Upper lobe of right lung (tissue), 1 donor: ENCODE measurements around the gene PNLIPRP1. TPM values are rescaled to one million over a fixed set of nuclear protein-coding genes. Genes with fewer than 3 reads are reported as not detected.

Experiments used
- ATAC-seq: fragments of 200-7000 bp; cut with Tn5 transposase; one replicate; pipeline ENCODE4 v1.9.1; 2020; ENCODE audit warnings: mild to moderate bottlenecking, moderate library complexity
- DNase-seq: peaks from one replicate; pipeline ENCODE4 v3.0.0-alpha.2; 2020
- H3K27ac ChIP-seq: fragments of 200-600 bp; one replicate; pipeline ENCODE4 v1.8.0; 2022
- H3K27me3 ChIP-seq: fragments of 200-600 bp; one replicate; pipeline ENCODE4 v1.8.0; 2022; ENCODE audit warnings: mild to moderate bottlenecking
- H3K36me3 ChIP-seq: fragments of 200-600 bp; one replicate; pipeline ENCODE4 v1.8.0; 2022
- H3K4me1 ChIP-seq: fragments of 200-600 bp; one replicate; pipeline ENCODE4 v1.8.0; 2022
- H3K4me3 ChIP-seq: fragments of 200-600 bp; one replicate; pipeline ENCODE4 v1.8.0; 2022; ENCODE audit warnings: mild to moderate bottlenecking
- H3K9me3 ChIP-seq: fragments of 200-600 bp; one replicate; pipeline ENCODE4 v1.8.0; 2022
- intact Hi-C: fragments of 100-400 bp; cut with DNase I; formaldehyde crosslinking; loops from one replicate; pipeline ENCODE4 v1.11.0; 2022
- long read RNA-seq: library from polyadenylated mRNA; unstranded; transcript quantifications from one replicate; pipeline ENCODE4 v2.0.0, GENCODE V29; 2021
- total RNA-seq: library from RNA; stranded (reverse); fragmentation: NEBNext Ultra II Directional; extraction: Animal tissue kit (Norgen Biotek cat#: 25700); gene quantifications from one replicate; pipeline ENCODE4 v1.2.1, GENCODE V29; 2021
- TF ChIP-seq, protein P1 (sequence below): fragments of 200-600 bp; IDR thresholded peaks from one replicate; pipeline ENCODE4 v1.8.0; 2022; ENCODE audit warnings: antibody characterized with exemption
- donor health status: DM: no; HTN: yes; CAD: no; lungs with severe emphysema.

The PNLIPRP1 gene
- not detected for total RNA-seq
- long read RNA-seq = 0 reads

DNA sequence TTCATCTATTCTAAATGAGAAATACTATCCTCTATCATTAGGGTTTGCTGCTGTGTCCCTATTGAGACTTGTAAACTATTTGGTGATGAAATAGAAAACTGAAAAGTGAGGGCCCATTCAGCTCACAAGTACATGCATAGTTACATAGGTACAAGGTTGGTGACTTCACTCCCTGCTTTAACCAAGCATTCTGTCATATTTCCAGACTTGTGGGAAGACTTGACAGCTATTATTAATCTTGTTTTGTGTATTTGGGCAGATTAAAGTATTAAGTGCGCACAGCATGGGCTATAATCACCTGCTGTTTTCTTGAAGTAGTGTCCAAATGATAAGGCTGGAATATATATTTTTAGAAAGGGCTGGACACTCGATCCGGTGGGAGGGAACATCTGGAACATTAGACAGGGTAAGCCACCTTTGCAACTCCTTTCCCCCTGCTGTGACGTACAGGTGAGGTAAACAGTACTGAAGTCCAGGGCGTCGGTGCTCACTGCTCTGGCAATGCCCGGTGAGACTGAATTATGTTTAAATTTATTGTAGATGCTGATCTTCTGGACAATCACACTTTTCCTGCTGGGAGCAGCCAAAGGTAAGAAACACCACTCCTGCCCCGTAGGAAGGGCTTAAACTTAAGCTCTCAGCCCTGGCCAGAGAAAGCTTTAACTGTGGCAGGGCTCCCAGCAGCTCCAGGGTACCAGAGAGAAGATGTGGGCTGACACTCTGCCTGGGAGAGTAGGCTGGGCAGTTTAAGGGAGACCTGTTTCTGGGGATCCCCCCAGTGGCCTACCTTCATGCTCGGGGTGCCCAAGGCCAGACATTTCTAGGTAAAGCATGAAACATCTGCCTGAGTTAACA lies at the start of gene PNLIPRP1:
TSS of gene PNLIPRP1 (plus strand) at position 370 of the 855 bp plus-strand sequence. CDS start at position 541, 171 bp downstream.
- TF ChIP-seq, protein P1, sequence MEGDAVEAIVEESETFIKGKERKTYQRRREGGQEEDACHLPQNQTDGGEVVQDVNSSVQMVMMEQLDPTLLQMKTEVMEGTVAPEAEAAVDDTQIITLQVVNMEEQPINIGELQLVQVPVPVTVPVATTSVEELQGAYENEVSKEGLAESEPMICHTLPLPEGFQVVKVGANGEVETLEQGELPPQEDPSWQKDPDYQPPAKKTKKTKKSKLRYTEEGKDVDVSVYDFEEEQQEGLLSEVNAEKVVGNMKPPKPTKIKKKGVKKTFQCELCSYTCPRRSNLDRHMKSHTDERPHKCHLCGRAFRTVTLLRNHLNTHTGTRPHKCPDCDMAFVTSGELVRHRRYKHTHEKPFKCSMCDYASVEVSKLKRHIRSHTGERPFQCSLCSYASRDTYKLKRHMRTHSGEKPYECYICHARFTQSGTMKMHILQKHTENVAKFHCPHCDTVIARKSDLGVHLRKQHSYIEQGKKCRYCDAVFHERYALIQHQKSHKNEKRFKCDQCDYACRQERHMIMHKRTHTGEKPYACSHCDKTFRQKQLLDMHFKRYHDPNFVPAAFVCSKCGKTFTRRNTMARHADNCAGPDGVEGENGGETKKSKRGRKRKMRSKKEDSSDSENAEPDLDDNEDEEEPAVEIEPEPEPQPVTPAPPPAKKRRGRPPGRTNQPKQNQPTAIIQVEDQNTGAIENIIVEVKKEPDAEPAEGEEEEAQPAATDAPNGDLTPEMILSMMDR = no peak
- no peaks in the 10 kb centered on the region for H3K4me1 ChIP-seq
- H3K4me3 ChIP-seq = no peak within 1 kb of the TSS
- no peak within 1 kb of the TSS for H3K27ac ChIP-seq
- intact Hi-C loops = no loop called here
- no peaks in the 10 kb centered on the region for H3K9me3 ChIP-seq
- DNase-seq (no peak), ATAC-seq (no peak)
- no peaks in the 10 kb centered on the region for H3K36me3 ChIP-seq
- no peaks in the 10 kb centered on the region for H3K27me3 ChIP-seq

DNA sequence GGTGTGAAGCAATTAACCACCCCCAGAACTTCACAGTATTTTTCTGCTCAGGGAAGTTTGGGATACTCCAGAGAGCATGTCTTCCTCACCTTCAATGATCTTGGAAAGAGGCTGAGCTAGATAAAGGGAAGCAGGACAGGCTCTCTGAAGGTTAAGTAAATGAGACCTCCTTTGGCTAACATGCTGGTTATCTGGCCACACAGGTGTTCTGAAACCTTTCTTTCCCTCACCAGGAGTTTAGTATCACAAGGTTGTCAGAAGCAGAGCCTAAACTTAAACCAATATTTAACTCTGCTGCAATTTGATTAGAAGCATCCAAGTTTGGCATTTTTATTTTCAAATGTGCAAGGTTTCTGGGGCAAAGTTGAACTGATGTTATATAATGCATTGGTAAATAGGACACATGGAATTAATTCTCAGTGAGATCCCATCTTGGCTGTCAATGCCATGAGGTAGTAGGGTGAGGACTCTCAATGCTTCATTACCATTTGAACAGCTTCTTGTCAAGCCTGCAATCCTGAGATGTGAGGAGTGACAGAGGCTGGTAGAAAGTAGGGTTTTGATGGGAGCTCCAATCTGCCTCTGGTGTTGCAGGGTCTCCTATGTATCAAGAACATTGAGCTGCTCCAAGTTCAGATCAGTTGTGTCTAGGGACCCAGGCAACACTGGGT lies 48.6 kb upstream of the PNLIPRP1 start:
- H3K27me3 ChIP-seq = no peaks in the 10 kb centered on the region
- no peak for DNase-seq
- H3K27ac ChIP-seq = no peak overlapping the region
- H3K4me1 ChIP-seq = no peaks in the 10 kb centered on the region
- no peaks in the 10 kb centered on the region for H3K36me3 ChIP-seq
- ATAC-seq = no peak
- intact Hi-C loops = no loop called here
- no peaks in the 10 kb centered on the region for H3K9me3 ChIP-seq
- TF ChIP-seq, protein P1 = no peak
- H3K4me3 ChIP-seq = no peak overlapping the region

DNA sequence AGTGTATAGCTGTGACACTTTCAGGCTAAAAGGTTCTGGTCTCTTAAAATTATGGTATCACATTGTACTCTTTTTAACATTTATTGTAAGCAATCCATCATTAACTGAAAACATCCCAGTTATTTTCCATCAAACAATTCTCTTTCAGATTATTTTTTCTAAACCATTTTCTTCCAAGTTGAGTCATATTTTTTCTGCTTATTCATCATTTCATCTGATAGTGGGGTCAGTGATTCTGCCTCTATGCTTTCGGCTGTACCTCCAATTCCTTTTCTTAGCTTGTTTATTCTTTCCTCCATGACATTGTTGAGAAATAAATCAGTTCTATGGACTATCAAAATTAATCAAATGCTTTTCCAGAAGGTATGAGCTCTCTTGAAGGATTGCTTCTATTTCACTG lies 45.6 kb upstream of the PNLIPRP1 start:
- DNase-seq = no peak
- ATAC-seq = no peak
- Histone ChIP-seq H3K27ac (no peak overlapping the region), H3K4me1 (no peaks in the 10 kb centered on the region), H3K4me3 (no peak overlapping the region), H3K36me3 (no peaks in the 10 kb centered on the region), H3K9me3 (no peaks in the 10 kb centered on the region), H3K27me3 (no peaks in the 10 kb centered on the region)
- intact Hi-C loops = no loop called here
- TF ChIP-seq, protein P1 = no peak

DNA sequence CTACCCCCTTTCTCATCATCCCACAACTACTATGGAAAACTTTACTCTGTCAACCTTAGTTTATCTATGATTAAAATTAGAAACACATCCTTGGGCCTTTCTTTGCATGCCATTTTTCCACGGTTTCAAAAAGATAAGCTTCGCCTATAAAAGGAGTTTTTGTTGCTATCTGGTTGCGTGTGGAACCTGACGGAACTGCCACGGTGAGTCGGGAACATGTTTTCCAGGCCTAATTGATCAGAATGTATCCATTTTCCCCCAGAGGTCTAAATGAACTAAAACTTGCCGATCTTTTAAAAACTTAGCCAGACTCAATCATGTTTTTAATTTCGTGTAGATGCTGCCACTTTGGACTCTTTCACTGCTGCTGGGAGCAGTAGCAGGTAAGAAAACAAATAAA lies 45.0 kb upstream of the PNLIPRP1 start, which contains the start of gene PNLIP:
TSS of gene PNLIP (plus strand) at position 176 of the 400 bp plus-strand sequence. CDS start at position 338, 162 bp downstream.
- Histone ChIP-seq H3K9me3 (no peaks in the 10 kb centered on the region), H3K4me3 (no peak within 1 kb of the TSS), H3K4me1 (no peaks in the 10 kb centered on the region), H3K36me3 (no peaks in the 10 kb centered on the region), H3K27me3 (no peaks in the 10 kb centered on the region), H3K27ac (no peak within 1 kb of the TSS)
- TF ChIP-seq, protein P1 = no peak
- ATAC-seq (no peak), DNase-seq (no peak)
- intact Hi-C loops = no loop called here

DNA sequence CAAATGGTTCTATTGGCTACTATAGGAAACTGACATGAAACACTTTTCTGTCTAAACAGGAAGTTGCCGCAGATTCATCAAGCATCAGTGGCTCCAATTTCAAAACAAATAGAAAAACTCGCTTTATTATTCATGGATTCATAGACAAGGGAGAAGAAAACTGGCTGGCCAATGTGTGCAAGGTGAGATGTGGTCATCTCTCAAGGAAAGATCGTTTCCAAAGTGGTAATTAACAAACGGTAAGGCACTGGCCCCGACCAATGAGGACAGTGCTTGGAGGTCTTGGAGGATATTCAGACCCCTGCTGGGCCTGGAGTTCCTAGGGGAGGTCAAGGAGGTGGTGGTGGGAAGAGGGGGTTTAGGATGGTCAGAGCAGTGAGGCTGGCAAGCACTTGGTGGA lies 42.5 kb upstream of the PNLIPRP1 start:
- no peaks in the 10 kb centered on the region for H3K27me3 ChIP-seq
- no peaks in the 10 kb centered on the region for H3K4me1 ChIP-seq
- TF ChIP-seq, protein P1 = no peak
- no peaks in the 10 kb centered on the region for H3K36me3 ChIP-seq
- no peaks in the 10 kb centered on the region for H3K9me3 ChIP-seq
- intact Hi-C loops = no loop called here
- DNase-seq (no peak), ATAC-seq (no peak)
- H3K27ac ChIP-seq = no peak overlapping the region
- no peak overlapping the region for H3K4me3 ChIP-seq
